ENCODE data around the gene COL7A1. TPM values are rescaled to one million over a fixed set of nuclear protein-coding genes. Genes with fewer than 3 reads are reported as not detected.

COL7A1 gene
- total RNA-seq, 1 experiment from 2014 or later = 22.9 TPM

GRCh38 chr3:48631516-48632448 lies 36.7 kb upstream of the COL7A1 start:
- TF ChIP-seq CTCF (conservative IDR thresholded peaks at IDR 0.05) = no peak
- no peaks in the 10 kb centered on the region for H3K79me1 ChIP-seq (ENCODE audit: insufficient read depth, low read depth, low read length, poor library complexity, severe bottlenecking)
- no peak overlapping the region for H3T11ph ChIP-seq (ENCODE audit: low read length)
- WGBS (ENCODE audit: extremely low coverage, insufficient read length, low lambda C conversion rate) = no CpG with 5 or more reads among the region's 22 CpGs
- H3K27me3 ChIP-seq (ENCODE audit: insufficient read depth, low read length) = no peaks in the 10 kb centered on the region
- no peaks in the 10 kb centered on the region for H3K79me2 ChIP-seq (ENCODE audit: insufficient read depth, low read length)
- H2BK20ac ChIP-seq (ENCODE audit: low read depth, low read length, poor library complexity, severe bottlenecking) = no peak overlapping the region
- H3K56ac ChIP-seq (ENCODE audit: insufficient read length, low read depth, low read length) = no peak overlapping the region
- no peaks in the 10 kb centered on the region for H3K9me3 Mint-ChIP-seq
- H2BK5ac ChIP-seq (ENCODE audit: insufficient read length, low read length) = no peak overlapping the region
- no peak overlapping the region for H3K27ac ChIP-seq (ENCODE audit: insufficient read length, low read depth, low read length)
- peaks cover 2% of the 10 kb centered on the region for H3K4me1 ChIP-seq (ENCODE audit: insufficient read depth, low read length)
- no peak overlapping the region for H3K14ac ChIP-seq (ENCODE audit: insufficient read depth, low read length)
- H3K36me3 Mint-ChIP-seq (ENCODE audit: insufficient read depth in 1 of 3, low read depth in 3 of 3) = peaks cover 38 to 64% (median 64%) of the 10 kb centered on the region in 3 experiments
- H3K4me1 Mint-ChIP-seq = peaks cover 14 to 16% of the 10 kb centered on the region in 2 experiments
- no peak overlapping the region for H2BK120ac ChIP-seq (ENCODE audit: low read depth, low read length, poor library complexity, severe bottlenecking)
- H3K27ac Mint-ChIP-seq = peak overlapping the region in 1 of 3 experiments; percentile 92; a peak in 2 of 7 replicates
- no peak overlapping the region for H3K4ac ChIP-seq (ENCODE audit: low read depth, low read length)
- H3K9me3 ChIP-seq (ENCODE audit: control insufficient read depth, low read depth, low read length) = no peaks in the 10 kb centered on the region
- no peak overlapping the region for H3K4me3 Mint-ChIP-seq
- H2AFZ ChIP-seq (ENCODE audit: low read length) = no peak overlapping the region
- H2AK5ac ChIP-seq (ENCODE audit: insufficient read length, low read length) = no peak overlapping the region
- H3K23me2 ChIP-seq (ENCODE audit: insufficient read length, low read depth, low read length, poor library complexity, severe bottlenecking) = peaks cover 6% of the 10 kb centered on the region
- no peaks in the 10 kb centered on the region for H4K20me1 ChIP-seq (ENCODE audit: control insufficient read depth, insufficient read depth, insufficient read length)
- H3K9ac ChIP-seq (ENCODE audit: extremely low read depth, insufficient read length, low read length) = no peak overlapping the region
- no peak overlapping the region for H4K5ac ChIP-seq (ENCODE audit: insufficient read length, low read depth, low read length)
- no peak overlapping the region for H3K18ac ChIP-seq (ENCODE audit: insufficient read length, low read depth, low read length)
- no peak overlapping the region for H3K4me2 ChIP-seq (ENCODE audit: insufficient read depth, insufficient read length, low read length)
- no peak overlapping the region for H3K23ac ChIP-seq (ENCODE audit: insufficient read length, low read depth, low read length)
- no peak overlapping the region for H2BK12ac ChIP-seq (ENCODE audit: insufficient read length, low read depth, low read length)
- no peak overlapping the region for H2BK15ac ChIP-seq (ENCODE audit: low read depth, low read length)
- no peak for DNase-seq
- peaks cover under 1% of the 10 kb centered on the region for H3K27me3 Mint-ChIP-seq (ENCODE audit: low read depth)
- H4K8ac ChIP-seq (replicated peaks; ENCODE audit: insufficient read length, low read depth, low read length) = no peak overlapping the region
- H4K91ac ChIP-seq (ENCODE audit: insufficient read length, low read depth, low read length) = no peak overlapping the region

Data from H9 (cell line).